GM19239 (cell line): ENCODE measurements around the gene TLR3.
"Not testable (repeated sequence)": the region's sequence is repeated elsewhere in the genome, so short reads cannot be mapped to it uniquely, and the experiment has no call there.

ENCODE experiments used
- DNase-seq: peaks from one replicate; pipeline ENCODE4 v3.0.0; 2011; ENCODE audit warnings: low spot score; ENCODE audit not compliant: insufficient read length
- FAIRE-seq: peaks from 2 replicates; lab custom pipeline; 2011; peaks lifted over from hg19 to GRCh38; lab: Jason Lieb, UNC

The TLR3 gene

DNA sequence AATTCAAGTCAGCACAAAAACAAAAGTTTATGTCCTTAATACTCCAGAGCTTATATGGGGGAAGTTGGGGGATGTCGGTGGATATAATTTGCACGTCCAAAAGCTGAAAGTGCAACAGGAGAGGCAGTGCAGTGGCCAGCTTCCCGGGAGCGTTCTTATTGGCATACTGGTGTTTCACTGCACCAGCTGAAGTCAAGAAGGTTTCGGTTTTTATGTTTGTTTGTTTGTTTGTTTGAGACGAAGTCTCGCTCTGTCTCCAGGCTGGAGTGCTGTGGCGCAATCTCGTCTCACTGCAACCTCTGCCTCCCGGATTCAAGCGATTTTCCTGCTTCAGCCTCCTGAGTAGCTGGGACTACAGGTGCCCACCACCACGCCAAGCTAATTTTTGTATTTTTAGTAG is 28.6 kb upstream of the TLR3 start:
- FAIRE-seq (no peak), DNase-seq (no peak)

DNA sequence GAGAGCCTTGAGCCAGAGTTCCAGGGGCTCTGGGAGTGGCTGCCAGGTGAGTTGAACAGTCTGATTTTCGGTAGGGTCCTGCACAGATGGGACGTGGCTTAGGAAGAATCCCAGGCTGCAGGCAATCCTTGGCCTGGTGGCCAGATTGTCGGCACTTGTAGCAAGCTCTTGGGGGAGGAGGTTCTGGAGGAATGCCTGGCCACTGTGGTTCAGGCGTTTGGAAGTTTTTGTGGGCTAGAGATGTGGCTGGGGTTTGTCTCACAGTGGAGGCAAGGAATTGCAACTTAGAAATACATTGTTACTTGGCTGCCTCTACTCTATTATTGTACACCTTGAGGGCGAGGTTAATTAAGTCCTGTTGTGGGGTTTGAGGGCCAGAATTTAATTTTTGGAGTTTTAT is 21.5 kb upstream of the TLR3 start:
- not testable (repeated sequence) for DNase-seq, FAIRE-seq

DNA sequence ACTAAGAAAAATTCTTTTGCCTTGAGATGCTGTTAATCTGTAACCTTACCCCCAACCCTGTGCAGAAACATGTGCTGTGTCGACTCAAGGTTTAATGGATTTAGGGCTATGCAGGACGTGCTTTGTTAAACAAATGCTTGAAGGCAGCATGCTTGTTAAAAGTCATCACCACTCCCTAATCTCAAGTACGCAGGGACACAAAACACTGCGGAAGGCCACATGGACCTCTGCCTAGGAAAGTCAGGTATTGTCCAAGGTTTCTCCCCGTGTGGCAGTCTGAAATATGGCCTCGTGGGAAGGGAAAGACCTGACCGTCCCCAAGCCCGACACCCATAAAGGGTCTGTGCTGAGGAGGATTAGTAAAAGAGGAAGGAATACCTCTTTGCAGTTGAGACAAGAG is 18.8 kb upstream of the TLR3 start:
- not testable (repeated sequence) for FAIRE-seq, DNase-seq

DNA sequence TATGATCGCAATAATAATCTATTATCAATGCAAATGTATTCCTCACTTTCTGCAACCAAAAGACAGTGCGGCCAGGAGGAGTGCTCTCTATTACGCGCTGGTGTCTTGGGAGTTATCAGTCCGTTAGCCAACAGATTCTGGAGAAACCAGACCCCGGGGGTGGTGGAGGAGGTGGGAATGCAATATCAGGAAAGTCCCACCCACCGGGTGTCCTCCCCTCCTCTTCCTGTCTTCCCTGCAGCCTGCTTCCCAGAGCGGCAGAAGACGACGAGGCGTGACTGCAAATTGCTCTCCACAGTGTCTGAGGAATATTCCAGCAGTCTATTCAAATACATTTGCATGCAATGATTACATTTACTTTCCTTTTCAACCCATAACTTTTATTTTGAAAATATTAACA is 17.9 kb upstream of the TLR3 start:
- DNase-seq (no peak), FAIRE-seq (no peak)

DNA sequence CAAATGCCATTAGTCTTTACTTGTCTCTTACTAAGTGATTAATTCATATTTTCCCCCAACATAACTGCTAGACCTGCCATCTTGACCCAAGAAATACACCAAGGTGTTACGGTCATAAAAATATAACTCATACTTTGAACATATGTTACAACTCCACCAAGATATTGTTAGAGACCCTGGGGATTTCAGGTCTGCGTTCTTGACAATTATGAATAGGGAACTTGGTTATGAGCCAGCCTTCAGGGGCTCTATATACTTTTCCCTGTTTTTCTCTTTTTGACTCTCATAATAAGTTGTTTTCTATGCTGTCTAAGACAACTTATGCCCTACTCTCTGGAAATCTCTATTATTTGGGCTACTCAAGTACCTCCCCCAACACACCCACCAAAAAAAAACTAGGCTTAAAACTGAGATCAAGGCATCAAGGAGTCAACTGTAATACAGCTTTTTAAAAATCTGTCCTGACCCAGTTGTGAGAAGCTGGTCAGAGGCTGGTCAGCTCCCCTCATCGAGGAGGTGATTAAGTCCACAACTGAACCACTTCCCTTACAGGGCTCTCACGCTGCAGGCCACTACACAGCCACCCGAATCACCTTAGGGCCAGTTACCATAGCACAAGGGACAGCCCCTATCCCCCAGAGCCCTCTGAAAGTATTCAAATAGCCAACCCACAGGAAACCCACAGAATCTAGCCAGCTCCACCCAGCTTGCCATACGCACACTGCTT is 10.5 kb upstream of the TLR3 start:
- DNase-seq (peak; percentile 48), FAIRE-seq (peak; percentile 76)

DNA sequence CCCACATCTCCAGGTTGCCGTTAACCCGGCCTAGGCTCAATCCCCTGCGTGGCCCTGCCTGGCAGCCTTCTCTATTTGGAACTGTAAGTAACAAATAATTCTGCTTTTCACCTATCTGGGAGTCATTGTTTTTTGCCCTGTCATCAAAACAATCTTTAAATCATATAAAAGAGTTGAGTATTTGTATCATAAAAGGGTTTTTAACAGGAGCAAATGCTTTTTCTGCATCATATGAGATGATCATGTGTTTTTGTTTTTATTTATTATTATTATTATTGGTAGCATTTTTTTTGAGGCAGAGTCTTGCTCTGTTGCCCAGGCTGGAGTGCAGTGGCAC is 10.0 kb upstream of the TLR3 start:
- FAIRE-seq (no peak), DNase-seq (no peak)

DNA sequence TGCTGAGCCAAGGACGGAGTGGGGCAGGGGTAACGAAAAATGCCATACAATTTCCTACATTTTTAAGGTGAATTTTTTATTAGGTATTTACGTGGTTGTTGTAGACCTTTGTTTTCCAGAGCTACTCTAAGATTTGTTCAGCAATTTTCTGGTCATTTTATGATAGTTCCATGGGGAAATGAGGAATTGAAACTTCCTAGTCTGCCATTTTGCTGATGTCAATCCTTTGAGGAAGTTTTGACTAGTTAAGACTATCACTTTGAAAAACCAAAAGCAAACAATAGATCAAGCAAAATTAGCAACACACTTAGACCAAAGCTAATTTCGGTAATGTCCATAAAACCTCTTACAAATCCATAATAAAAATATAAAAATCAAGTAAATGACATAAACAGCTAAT is 7.0 kb upstream of the TLR3 start:
- DNase-seq (no peak), FAIRE-seq (no peak)

DNA sequence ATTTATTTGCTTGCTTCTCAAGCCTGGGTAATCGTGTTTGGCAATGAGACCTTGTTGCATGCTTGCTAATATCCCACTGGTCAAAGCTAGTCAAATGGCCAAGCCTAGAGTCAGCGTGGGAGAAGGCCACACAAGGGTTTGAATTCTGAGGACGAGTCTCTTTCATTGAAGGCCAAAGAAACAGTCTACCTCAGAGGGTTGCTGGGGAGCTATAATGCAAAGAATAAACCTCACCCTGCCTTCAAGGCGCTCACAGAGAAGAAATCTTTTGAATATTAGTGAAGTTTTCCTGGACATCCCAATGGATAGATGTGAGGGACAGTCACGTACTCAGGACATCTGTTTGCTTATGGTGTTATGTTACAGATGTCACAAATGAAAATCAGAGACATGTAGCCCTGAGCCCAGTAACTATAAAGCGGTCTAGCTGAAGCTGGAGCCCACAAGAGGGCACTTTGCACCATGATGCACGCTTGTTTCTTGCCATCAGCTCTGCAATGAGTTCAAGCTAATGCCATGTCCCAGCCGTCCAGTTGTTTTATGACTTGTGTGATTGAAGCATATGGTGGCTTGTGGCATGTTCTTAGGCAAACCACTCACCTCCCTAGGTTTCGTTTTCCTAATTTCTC is 1.1 kb upstream of the TLR3 start:
- FAIRE-seq (peak; percentile 89), DNase-seq (no peak)

DNA sequence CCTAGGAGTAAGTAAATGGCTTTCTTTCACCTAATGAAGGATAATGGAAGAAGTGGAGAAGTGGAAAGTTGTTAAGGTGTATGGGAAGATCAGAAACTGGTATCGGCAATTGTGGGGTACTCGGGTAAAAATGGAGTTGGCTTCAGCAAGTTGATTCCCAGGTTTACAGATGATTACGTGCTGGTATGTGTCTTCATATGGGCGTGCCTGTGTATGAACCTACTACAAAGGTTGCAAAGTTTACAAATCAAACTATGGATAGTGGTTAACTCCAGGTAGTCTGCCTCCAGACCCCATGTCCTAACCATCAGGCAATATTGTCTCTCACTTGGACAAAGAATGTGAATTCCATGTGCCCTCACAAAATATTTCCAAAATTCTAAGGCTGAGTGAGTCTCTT is 773 bp downstream of the TLR3 start:
- DNase-seq, result no peak
- no peak for FAIRE-seq

DNA sequence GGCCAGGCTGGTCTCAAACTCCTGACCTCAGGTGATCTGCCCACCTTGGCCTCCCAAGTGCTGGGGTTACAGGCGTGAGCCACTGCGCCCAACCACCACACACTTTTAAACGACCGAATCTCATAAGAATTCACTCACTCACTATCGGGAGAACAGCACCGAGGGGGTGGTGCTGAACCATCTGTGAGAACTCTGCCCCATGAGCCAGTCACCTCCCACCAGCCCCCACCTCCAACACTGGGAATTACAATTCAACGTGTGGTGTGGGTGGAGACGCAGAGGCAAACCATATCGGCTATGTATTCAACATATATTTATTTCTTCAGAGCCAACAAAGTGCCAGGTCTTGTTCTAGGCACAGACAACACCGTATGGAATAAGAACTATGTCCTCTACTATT is 3.6 kb downstream of the TLR3 start:
- FAIRE-seq, result no peak
- no peak for DNase-seq

DNA sequence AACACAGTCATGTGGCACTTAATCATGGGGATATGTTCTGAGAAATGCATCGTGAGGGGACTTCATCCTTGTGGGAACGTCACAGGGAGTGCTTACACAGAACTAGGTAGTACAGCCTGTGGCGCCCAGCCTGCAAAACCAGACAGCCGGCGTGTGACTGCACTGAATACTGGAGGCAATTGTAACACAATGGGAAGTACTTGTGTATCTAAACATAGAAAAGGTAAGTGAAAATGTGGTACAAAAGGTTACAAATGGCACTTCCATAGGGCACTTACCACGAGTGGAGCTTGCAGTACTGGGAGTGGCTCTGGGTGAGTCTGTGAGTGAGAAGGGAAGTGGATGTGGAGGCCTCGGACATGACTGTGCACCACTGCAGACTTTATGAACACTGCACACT is 5.2 kb downstream of the TLR3 start:
- FAIRE-seq (no peak), DNase-seq (no peak)

DNA sequence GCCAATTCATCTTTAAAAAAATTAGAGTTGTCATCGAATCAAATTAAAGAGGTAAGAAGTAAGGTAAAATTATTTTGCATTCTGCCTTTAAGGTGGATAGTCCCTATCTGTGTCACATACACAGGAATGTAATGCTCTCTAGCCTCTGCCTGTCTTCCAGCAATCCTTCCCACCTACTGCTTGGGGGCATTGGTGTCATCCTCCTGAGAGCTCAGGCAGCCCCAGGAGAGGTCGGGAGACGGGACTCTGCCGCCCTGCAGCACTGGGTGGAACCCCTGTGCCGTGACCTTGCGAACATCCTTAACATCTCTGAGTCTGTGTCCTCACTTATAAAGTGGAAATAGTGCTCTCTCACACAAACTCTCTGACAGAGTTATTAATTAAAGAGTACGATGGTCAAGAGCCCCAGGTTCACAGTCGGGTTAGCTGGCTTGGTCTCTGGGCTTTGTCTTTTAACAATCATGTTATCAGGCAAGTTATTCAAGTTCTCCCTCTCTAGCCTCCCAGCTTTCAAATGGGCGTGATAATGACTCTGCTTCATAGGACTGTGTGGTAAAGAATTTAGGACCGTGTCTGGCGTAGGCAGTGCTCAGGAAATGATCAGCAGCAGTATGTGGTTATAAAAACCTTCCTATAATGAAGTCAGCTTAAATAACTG is 10.2 kb downstream of the TLR3 start:
- FAIRE-seq (no peak), DNase-seq (no peak)

DNA sequence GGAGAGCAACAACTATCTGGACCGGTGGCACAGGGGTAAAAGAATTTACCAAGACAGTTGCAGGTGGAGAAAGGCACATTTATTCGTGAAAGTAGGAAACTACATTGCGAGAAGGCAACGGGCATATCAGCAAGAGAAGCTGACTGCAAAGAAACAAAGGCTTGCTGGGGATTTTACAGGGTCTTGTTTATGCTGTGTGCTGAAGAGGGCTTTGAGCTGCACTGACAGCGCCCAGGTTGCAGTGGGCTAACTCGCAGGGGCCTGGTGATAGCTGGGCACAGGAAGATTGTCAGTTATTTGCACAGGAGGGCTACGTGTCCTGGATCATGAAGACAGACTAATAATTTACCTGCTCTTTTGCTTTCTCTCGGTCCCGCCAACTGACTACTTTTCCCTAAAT is 10.7 kb downstream of the TLR3 start:
- no peak for DNase-seq
- FAIRE-seq, result no peak

DNA sequence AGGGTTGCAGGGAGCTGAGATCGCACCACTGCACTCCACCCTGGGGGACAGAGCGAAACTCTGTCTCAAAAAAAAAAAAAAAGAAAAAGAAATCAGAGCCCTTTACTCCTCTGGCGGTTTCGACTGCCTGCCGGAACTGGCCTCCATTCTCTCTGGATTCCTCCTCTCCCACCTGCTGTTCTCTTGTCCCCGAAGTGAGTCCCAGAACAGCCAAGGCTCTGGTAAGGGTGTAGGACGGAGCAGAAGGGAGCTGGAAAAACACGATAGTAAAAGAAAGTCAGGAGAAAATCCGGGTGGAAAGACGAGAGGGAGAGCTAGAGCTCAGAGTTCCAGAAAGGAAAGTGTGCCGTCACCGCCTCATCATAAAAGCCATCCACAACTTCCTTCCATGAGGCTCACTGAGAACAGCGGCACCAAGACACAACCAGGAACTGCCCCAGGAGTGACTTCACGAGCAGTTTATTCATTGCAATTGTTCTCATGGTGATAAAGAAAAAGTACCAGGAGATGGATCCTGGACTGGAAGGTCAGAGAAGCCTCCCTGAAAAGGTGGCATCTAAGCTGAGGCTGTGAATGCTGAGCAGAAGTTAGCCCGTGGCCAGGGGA is 12.3 kb downstream of the TLR3 start:
- no peak for DNase-seq
- FAIRE-seq, result no peak

DNA sequence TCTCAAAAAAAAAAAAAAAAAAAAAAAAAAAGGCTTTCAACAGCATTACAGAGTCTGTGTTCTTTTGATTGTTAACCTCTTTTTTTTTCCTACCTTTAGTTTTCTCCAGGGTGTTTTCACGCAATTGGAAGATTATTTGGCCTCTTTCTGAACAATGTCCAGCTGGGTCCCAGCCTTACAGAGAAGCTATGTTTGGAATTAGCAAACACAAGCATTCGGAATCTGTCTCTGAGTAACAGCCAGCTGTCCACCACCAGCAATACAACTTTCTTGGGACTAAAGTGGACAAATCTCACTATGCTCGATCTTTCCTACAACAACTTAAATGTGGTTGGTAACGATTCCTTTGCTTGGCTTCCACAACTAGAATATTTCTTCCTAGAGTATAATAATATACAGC is 13.3 kb downstream of the TLR3 start:
- FAIRE-seq, result no peak
- no peak for DNase-seq

DNA sequence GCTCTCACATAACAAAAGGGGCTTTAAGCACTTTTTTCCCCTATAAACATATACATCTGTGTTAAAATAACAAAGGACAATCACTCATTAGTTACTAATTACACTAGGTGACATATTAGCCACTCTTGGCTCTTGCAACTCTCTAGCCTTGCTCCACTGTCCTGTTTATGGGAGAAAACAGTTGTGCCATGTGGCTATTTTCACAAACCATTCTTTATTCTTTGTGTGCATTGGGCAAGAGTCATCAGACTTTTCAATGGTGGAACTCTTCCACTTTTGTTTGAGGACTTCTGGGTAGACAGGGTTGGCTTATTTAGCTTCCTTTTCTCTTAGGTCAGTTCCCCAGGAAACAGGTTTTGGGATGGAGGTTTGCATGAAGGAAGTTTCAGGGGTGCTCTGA is 19.6 kb downstream of the TLR3 start:
- DNase-seq (no peak), FAIRE-seq (no peak)

DNA sequence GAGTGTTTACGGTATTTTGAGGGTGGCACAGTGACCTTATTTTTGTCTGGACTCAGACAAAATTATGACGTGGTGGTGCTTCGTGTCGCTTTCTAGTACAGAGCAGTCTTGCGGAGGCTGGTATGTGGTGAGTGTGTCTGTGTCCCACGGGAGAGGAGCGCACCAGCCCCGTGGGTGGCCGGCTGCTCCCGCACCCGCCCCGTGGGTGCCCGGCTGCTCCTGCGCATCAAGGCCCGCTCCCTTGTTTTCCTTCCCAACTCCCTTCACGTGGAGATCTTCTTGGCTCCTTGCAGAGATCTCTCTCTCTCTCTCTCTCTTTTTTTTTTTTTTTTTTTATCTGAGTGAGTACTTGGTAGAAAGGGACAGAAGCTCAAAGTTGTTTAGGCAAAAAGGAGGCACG is 23.3 kb downstream of the TLR3 start:
- no peak for FAIRE-seq
- no peak for DNase-seq

DNA sequence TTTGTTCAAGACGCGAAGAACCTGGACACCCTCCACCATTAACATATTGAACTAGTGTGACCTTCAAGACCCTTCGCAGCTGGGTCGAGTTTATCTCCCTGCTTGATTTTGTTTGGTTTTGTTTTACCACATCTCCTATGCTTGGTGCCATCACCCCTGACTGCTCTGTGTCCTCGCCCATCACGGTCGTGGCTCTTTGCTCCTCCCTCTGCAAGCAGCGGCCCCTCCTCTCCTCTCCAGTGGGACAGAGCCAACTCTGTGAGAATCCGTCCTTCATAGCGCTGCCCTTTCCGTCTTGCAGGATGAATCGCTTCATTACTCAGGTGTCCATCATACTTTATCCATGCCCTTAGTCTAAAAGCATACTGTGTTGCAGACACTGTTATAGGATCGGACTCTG is 26.4 kb downstream of the TLR3 start:
- DNase-seq (no peak), FAIRE-seq (no peak)

DNA sequence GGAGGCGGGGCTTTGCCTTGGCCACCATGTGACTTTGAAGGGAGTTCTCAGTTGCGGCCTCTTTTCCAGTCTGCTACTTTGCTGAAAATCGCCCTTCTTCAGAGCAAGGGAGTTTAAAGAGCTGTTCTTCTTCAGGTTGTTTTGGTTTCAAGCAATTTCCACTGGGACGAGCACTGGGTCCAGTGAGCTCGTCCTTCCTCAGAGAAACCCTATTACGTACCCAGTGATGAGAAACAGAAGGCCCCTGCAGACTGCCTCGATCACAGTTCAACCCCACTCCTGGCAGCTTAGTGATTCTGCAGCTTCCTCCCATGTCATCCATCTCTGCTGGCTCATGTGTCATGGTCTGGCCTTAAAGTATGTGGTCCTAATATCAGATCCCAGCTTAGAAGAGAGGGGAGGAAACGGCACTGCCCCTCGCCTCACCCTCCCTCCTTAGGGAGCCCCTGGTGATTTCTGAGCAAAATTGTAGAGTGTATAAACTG is 27.8 kb downstream of the TLR3 start:
- DNase-seq, result no peak
- FAIRE-seq, result no peak

DNA sequence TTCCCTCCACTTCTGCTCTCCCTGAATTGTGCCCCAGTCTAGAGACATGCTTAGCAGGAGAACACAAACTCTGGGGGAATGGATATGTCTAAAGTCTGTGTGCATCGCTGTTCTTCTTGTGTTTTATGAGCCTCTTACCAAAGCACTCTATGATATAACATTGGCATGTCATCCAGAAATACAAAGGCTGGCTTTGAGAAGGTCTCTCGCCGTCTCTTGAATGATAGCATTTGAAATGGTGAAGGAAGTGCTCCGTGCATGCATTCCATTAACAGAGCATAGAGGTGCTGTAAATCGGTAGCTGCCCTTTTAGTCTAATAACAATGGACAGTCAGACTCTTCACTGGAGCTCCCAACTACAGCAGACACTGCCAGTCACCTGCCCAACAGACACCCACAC is 28.4 kb downstream of the TLR3 start:
- FAIRE-seq (no peak), DNase-seq (no peak)

DNA sequence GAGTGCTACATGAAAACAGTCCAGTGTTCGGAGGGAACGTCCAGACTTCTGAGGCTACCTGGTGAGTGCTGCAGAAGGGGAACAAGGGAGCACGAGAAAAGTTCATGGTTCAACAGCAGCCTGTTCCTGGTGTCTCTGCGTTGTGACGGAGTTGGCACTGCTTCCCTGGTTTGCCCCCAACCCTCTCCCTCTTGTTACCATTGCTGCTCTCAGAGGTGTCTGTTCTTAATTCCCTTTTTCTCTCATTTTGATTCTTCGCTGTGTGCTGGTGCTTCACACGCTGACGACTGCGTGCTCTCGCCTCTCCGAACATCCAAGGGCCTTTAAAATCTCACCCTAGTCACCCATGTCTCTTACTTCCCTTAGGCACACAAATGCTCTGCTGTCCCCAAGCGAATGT is 34.0 kb downstream of the TLR3 start:
- FAIRE-seq, result no peak

More for the DNA sequence above, 34.0 kb downstream of the TLR3 start:
- DNase-seq, result no peak
